Inferior parietal cortex (tissue), 1 donor: ENCODE measurements around the gene IKBIP.
"Not testable (repeated sequence)": the region's sequence is repeated elsewhere in the genome, so short reads cannot be mapped to it uniquely, and the experiment has no call there.

ENCODE experiments used
- DNase-seq: peaks from one replicate; pipeline ENCODE4 v3.0.0-alpha.2; 2016; ENCODE audit errors: extremely low spot score

IKBIP gene, protein sequence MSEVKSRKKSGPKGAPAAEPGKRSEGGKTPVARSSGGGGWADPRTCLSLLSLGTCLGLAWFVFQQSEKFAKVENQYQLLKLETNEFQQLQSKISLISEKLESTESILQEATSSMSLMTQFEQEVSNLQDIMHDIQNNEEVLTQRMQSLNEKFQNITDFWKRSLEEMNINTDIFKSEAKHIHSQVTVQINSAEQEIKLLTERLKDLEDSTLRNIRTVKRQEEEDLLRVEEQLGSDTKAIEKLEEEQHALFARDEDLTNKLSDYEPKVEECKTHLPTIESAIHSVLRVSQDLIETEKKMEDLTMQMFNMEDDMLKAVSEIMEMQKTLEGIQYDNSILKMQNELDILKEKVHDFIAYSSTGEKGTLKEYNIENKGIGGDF

GRCh38 chr12:98644712-98645571 lies at the start of gene IKBIP, which contains the start of gene APAF1:
TSS of gene IKBIP (minus strand) at chr12:98644788. CDS start at chr12:98644701, 87 bp downstream.
TSS of gene APAF1 (plus strand) at chr12:98645290. CDS start at chr12:98648360, 3,070 bp downstream.
- peak; percentile 93 for DNase-seq

- no peak for DNase-seq
Observed at GRCh38 chr12:98691351-98691750, 46.8 kb upstream of the IKBIP start.

GRCh38 chr12:98686603-98687002 lies 42.0 kb upstream of the IKBIP start:
- no peak for DNase-seq

DNA sequence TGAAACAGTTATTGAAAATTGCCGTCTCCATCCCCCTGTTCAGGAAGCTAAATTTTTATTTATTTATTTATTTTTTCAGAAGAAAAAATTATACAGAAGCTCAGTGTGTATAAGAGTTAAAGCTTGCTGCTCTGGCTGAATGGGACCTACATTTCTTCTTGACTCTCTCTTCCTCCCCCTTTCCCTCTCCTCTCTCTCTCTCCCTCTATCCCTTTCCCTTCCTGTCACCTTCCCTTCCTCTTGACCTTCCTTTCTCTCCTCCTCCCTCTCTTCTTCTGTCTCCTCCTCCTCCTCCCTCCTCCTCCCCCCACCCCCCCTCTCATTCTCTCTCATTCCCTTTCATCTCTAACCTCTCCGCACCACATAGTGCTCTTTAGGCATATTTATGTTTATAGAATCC lies 39.6 kb upstream of the IKBIP start:
- no peak for DNase-seq

- no peak for DNase-seq
Observed at GRCh38 chr12:98679611-98680005, 35.0 kb upstream of the IKBIP start.

GRCh38 chr12:98678946-98679610 lies 34.5 kb upstream of the IKBIP start:
- no peak for DNase-seq

GRCh38 chr12:98678236-98678945 lies 33.8 kb upstream of the IKBIP start:
- no peak for DNase-seq

DNA sequence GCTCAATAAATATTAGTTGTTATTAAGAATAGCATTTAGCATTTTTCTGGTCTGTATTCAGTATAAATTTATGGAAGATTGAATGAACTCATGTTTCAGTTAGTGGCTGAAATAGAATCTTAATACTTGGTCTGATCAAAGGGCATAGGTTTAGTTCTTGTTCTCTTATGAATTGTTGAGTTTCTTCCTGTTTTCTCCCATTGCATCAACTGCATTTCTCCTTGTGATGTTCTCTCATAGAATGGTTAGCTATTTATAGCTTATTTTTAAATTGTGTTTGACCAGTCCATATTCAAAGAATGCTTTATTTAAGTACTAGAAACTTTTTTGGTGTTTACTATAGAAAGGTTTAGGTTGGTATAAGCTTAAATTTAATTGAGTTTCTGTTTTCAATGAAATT lies 30.3 kb upstream of the IKBIP start:
- DNase-seq, result no peak

DNA sequence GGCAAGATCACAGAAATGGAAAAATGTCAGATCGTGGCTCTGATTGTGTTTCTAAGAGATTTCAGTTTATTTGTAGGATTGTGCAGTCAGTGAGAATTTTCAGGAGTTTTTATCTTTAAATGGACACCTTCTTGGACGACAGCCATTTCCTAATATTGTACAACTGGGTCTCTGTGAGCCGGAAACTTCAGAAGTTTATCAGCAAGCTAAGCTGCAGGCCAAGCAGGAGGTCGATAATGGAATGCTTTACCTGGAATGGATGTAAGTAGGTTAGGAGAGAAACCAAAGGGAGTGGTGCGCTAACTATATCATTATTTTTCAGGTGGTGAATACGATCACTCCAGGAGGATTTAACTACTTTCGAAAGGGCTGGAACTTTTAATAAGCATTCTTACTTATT lies 26.9 kb upstream of the IKBIP start:
- no peak for DNase-seq

- no peak for DNase-seq
Observed at GRCh38 chr12:98669751-98670150, 25.2 kb upstream of the IKBIP start.

- DNase-seq, result no peak
Observed at GRCh38 chr12:98660521-98660920, 15.9 kb upstream of the IKBIP start.

- DNase-seq, result no peak
Observed at GRCh38 chr12:98656289-98657101, 11.9 kb upstream of the IKBIP start.

- DNase-seq, result peak; percentile 74
Observed at GRCh38 chr12:98653866-98654493, 9.4 kb upstream of the IKBIP start.

DNA sequence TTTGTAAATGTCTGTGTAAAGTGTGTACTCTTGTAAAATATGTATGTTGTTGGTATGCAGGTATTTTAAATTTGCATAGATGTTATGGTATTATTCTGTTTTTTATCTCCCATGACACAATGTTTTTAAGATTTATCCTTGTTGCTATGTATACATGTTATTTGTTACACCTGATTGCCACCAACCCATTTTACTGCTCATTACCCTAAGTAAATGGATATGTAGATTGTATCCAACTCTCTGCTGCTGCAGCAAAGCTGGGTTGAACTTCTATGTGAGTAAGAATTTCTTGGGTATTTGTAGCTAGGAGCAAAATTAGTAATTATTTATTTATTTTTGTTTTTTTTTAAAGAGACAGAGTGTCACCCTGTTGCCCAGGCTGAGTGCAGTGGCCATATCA lies 6.7 kb upstream of the IKBIP start:
- DNase-seq, result no peak

DNA sequence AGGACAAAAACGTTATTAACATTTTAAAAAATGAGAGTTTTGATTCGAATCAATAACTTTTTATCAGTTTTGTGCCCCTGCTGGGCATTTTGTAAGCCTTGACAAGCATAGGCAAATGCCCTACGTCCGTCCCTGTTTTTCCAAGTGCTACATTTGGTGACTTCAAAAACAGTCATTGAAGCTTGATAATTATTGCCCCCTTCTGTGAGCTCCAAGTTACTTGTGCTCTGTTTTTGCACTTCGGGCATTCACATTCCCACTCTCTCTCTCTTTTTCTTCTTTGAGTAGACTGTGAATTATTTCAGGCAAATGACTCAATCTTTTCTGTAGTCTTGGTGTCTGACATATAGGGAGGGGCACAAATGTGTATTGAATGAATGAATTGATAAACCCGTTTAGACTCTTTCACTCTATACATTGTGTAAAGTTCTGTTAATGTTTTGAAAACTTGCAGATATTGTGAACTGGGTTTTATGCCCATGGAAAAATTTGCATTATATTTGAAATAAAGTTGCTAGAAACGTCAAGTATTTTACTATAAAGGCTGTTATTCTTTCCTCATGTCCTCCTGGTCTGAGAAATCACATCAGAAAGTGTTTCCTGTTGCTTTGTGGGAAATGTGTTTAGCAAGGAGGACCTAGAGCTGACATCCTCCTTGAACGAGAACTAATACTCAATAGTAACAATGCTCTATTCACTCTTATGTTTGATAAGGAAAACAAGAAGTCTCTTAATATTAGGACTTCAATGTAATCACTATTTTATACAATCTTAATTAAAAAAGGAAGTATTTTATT lies 1.9 kb upstream of the IKBIP start:
- no peak for DNase-seq

GRCh38 chr12:98645572-98646067 lies 1.0 kb upstream of the IKBIP start:
- peak; percentile 38 for DNase-seq

DNA sequence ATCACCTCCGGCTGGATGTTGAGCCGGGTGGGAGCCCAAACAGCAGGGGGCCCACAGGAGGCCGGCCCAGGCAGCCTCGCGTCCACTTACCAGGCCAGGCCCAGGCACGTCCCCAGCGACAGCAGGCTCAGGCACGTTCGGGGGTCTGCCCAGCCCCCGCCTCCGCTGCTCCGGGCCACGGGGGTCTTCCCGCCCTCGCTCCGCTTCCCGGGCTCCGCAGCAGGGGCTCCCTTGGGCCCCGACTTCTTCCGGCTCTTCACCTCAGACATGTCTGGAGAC lies 216 bp downstream of the IKBIP start:
- DNase-seq, result no peak

DNA sequence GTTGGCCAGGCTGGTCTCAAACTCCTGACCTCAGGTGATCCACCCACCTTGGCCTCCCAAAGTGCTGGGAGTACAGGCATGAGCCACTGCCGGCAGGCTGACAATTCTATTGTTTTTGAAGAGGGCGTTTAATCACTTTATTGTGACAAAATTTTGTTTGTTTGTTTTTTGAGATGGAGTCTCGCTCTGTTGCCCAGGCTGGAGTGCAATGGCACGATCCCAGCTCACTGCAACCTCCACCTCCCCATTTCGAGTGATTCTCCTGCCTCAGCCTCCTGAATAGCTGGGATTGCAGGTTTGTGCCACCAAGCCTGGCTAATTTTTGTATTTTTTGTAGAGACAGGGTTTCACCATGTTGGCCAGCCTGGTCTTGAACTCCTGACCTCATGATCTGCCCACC lies 1.8 kb downstream of the IKBIP start:
- not testable (repeated sequence) for DNase-seq

GRCh38 chr12:98639491-98639890 lies 5.1 kb downstream of the IKBIP start:
- no peak for DNase-seq

GRCh38 chr12:98638009-98638408 lies 6.6 kb downstream of the IKBIP start:
- no peak for DNase-seq
